SK-N-SH treated with all-trans-retinoic acid at 6 μM for 48 hours (cell line): ENCODE measurements around the gene SLC38A3.

Source experiments
- ATAC-seq: fragments of 200-7000 bp; cut with Tn5 transposase; 3 replicates; pipeline ENCODE4 v1.9.1; 2020; ENCODE audit warnings: mild to moderate bottlenecking, moderate library complexity
- ARNTL ChIP-seq: fragments of 450-650 bp; formaldehyde crosslinking; IDR thresholded peaks from 2 replicates; pipeline ENCODE4 v1.5.0; 2020; ENCODE audit warnings: low read depth, mild to moderate bottlenecking, moderate library complexity, borderline replicate concordance
- BACH2 ChIP-seq: fragments of 250-450 bp; sonication (Bioruptor Pico); IDR thresholded peaks from 2 replicates; pipeline ENCODE4 v1.9.0; 2021; ENCODE audit warnings: mild to moderate bottlenecking, borderline replicate concordance
- CSDC2 ChIP-seq: fragments of 250-450 bp; sonication (Bioruptor Pico); IDR thresholded peaks from 2 replicates; pipeline ENCODE4 v1.5.0; 2020; ENCODE audit warnings: mild to moderate bottlenecking, moderate library complexity
- ESRRG ChIP-seq: fragments of 250-450 bp; sonication (Bioruptor Pico); IDR thresholded peaks from 2 replicates; pipeline ENCODE4 v1.6.1; 2021; ENCODE audit warnings: mild to moderate bottlenecking
- ISL1 ChIP-seq: fragments of 250-450 bp; sonication (Bioruptor Pico); IDR thresholded peaks from 2 replicates; pipeline ENCODE4 v2.1.2; 2022; ENCODE audit warnings: mild to moderate bottlenecking, moderate library complexity
- OSR1 ChIP-seq: fragments of 250-450 bp; sonication (Bioruptor Pico); IDR thresholded peaks from 2 replicates; pipeline ENCODE4 v1.8.0; 2022; ENCODE audit warnings: moderate library complexity, mild to moderate bottlenecking, inconsistent platforms
- PPARA ChIP-seq: fragments of 250-450 bp; sonication (Bioruptor Pico); IDR thresholded peaks from 2 replicates; pipeline ENCODE4 v1.5.0; 2020; ENCODE audit warnings: mild to moderate bottlenecking, borderline replicate concordance
- RARB ChIP-seq: fragments of 250-450 bp; sonication (Bioruptor Pico); IDR thresholded peaks from 2 replicates; pipeline ENCODE4 v1.8.0; 2021; ENCODE audit warnings: mild to moderate bottlenecking, moderate library complexity
- SNAI2 ChIP-seq: fragments of 250-450 bp; sonication (Bioruptor Pico); IDR thresholded peaks from 2 replicates; pipeline ENCODE4 v1.5.0; 2020; ENCODE audit warnings: mild to moderate bottlenecking, moderate library complexity
- TCF4 ChIP-seq: fragments of 250-450 bp; sonication (Bioruptor Pico); IDR thresholded peaks from 2 replicates; pipeline ENCODE4 v1.8.0; 2021; ENCODE audit warnings: mild to moderate bottlenecking, moderate library complexity, borderline replicate concordance
- TOX ChIP-seq: fragments of 250-450 bp; sonication (Bioruptor Pico); IDR thresholded peaks from 2 replicates; pipeline ENCODE4 v1.8.0; 2021; ENCODE audit warnings: mild to moderate bottlenecking, moderate library complexity, borderline replicate concordance
- ZC3H10 ChIP-seq: fragments of 250-450 bp; sonication (Bioruptor Pico); IDR thresholded peaks from 2 replicates; pipeline ENCODE4 v1.5.1; 2021; ENCODE audit warnings: mild to moderate bottlenecking, moderate library complexity
- ZFP3 ChIP-seq: fragments of 250-450 bp; sonication (Bioruptor Pico); IDR thresholded peaks from 2 replicates; pipeline ENCODE4 v1.5.0; 2020; ENCODE audit warnings: mild to moderate bottlenecking, moderate library complexity
- ZFP30 ChIP-seq: fragments of 450-650 bp; formaldehyde crosslinking; IDR thresholded peaks from 2 replicates; pipeline ENCODE4 v1.5.0; 2022; ENCODE audit warnings: mild to moderate bottlenecking, moderate library complexity
- ZNF565 ChIP-seq: fragments of 450-650 bp; formaldehyde crosslinking; conservative IDR thresholded peaks from 2 replicates; pipeline ENCODE4 v1.5.0; 2020; ENCODE audit warnings: low read depth, mild to moderate bottlenecking, moderate library complexity
- ZNF70 ChIP-seq: fragments of 450-650 bp; formaldehyde crosslinking; IDR thresholded peaks from 2 replicates; pipeline ENCODE4 v1.5.0; 2020; ENCODE audit warnings: mild to moderate bottlenecking, moderate library complexity
- TF ChIP-seq, protein P1 (sequence below): fragments of 250-450 bp; sonication (Bioruptor Pico); IDR thresholded peaks from 2 replicates; pipeline ENCODE4 v1.8.0; 2020; ENCODE audit warnings: mild to moderate bottlenecking, moderate library complexity, borderline replicate concordance
- TF ChIP-seq, protein P2 (sequence below): fragments of 250-450 bp; sonication (Bioruptor Pico); IDR thresholded peaks from 2 replicates; pipeline ENCODE4 v1.5.1; 2020; ENCODE audit warnings: low read depth, mild to moderate bottlenecking, moderate library complexity
- TF ChIP-seq, protein P3 (sequence below): fragments of 250-450 bp; sonication (Bioruptor Pico); IDR thresholded peaks from 2 replicates; pipeline ENCODE4 v1.5.0; 2020; ENCODE audit warnings: mild to moderate bottlenecking, moderate library complexity

The SLC38A3 gene

DNA sequence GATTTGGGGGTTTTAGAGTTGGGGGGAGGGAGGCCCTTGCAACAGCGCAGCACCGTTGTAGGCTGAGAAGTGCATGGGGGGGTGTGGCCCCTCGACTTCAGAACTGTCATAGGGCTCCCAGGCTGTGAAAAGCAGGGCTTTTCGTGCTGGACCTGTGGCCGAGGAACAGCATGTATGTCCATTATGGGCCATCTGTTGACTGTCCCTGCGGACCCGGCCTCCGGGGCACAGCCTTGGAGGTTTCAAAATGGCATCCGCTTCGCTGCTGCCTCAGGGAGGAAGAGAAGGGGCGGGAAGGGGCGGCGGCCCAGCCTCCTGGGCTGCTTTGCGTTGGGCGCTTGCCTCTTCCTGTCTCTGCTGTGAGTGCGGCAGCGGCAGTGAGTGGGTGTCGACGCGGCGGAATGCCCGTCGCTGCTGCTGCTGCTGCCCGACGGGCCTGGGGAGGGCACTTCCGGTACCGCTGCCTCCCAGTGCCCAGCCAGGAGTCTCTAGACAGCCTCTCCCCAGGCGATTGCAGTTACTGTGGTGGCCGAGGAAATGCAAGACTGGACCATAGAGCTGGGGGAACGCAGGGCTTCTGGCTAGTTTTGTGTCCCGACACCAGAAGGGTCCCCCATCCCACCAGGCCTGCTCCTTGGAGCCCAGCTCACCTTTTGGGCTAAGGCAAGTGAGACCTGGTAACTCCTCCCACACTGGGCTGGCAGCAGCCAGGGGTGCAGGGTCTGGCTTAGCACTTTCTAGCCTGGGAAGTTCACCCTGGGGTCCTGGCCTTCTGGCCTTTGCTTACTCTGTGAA lies 32.9 kb downstream of the SLC38A3 start:
- peak; percentile 73 for ATAC-seq

DNA sequence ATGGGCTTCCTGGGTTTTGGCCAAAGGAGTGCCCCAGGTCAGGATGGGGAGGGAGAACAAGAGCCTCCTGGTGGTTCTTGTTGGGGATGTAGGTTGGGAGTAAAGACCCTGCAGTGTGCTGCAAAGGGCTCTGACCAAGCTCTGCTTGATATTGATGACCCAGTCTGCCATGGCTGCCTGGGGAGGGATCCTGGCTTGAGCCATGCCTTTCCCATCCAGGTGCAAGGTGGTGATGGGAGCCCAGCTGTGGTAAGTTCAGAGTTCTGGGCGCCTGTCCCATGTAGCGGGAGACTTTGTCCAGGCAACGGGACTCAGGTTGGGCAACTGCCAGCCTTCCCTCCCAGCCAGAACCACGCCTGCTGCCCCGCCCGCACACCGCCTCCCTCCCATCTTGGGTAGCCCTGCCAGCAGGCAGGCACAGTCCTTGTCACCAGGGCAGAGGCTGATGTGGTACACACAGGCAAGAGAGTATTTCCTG lies 33.5 kb downstream of the SLC38A3 start:
- TF ChIP-seq ZNF565 (CRISPR knock-in tag) (no peak), SNAI2 (no peak), ZNF70 (no peak), ZC3H10 (no peak), OSR1 (CRISPR knock-in tag) (no peak), PPARA (CRISPR knock-in tag) (no peak), ESRRG (CRISPR knock-in tag) (no peak), BACH2 (no peak), ISL1 (no peak), ZFP30 (CRISPR knock-in tag) (no peak)
- ATAC-seq: no peak

More for the DNA sequence above, 32.9 kb downstream of the SLC38A3 start:
- TF ChIP-seq ZC3H10 (no peak), TOX (CRISPR knock-in tag) (no peak)
- TF ChIP-seq, protein P1, sequence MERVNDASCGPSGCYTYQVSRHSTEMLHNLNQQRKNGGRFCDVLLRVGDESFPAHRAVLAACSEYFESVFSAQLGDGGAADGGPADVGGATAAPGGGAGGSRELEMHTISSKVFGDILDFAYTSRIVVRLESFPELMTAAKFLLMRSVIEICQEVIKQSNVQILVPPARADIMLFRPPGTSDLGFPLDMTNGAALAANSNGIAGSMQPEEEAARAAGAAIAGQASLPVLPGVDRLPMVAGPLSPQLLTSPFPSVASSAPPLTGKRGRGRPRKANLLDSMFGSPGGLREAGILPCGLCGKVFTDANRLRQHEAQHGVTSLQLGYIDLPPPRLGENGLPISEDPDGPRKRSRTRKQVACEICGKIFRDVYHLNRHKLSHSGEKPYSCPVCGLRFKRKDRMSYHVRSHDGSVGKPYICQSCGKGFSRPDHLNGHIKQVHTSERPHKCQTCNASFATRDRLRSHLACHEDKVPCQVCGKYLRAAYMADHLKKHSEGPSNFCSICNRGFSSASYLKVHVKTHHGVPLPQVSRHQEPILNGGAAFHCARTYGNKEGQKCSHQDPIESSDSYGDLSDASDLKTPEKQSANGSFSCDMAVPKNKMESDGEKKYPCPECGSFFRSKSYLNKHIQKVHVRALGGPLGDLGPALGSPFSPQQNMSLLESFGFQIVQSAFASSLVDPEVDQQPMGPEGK (CRISPR knock-in tag): peak; percentile 46; the same call in 1 of the 2 replicates

DNA sequence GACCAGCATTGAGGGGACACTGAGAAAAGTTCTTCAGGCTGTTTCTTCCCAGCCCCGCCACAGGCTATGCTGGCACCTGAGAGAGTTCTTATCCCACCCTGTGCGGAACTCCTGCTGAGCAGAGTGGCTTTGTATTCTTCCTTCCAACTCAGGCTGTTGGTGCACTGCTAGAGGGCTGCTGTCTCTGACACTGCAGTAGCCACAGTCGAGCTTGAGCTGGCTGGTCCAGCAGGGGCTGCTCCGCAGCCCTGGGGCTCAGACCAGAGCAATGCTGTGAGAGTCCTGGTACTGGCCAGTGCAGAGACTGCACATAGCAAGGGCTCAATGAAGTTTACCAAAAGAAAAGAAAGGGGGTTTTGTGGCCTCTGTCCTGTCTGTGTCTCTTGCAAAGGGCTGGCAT lies 34.6 kb downstream of the SLC38A3 start:
- TF ChIP-seq ZC3H10 (no peak), ISL1 (no peak), ESRRG (CRISPR knock-in tag) (no peak), CSDC2 (no peak), ZFP30 (CRISPR knock-in tag) (no peak), TCF4 (no peak), PPARA (CRISPR knock-in tag) (no peak)
- TF ChIP-seq, all 23 proteins: peak for 0

DNA sequence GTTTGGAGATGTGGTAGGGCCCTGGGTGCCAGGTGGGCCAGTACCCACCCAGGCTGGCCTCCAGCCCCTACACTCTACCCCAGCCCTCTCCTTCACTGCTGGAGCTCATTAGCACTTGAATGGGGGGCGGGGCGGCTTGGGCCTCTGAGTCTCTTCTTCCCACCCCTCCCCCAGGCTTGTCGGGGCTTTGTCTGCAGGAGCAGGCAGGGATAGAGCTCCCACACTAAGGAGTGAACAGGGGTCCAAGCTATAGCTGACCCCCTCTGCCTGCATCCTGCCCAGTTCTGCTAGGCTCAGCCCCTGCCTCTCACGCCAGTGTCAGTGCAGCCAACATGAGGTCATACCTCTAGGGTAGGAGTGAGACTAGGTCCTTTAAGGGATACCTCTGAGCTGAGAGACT lies 36.1 kb downstream of the SLC38A3 start:
- TF ChIP-seq ZNF565 (CRISPR knock-in tag) (no peak), TOX (CRISPR knock-in tag) (no peak), ISL1 (no peak), ESRRG (CRISPR knock-in tag) (no peak), OSR1 (CRISPR knock-in tag) (no peak), ZC3H10 (no peak), ARNTL (CRISPR knock-in tag) (no peak), ZNF70 (no peak), ZFP3 (CRISPR knock-in tag) (no peak), CSDC2 (no peak), BACH2 (no peak), RARB (CRISPR knock-in tag) (no peak), ZFP30 (CRISPR knock-in tag) (no peak), SNAI2 (no peak), PPARA (CRISPR knock-in tag) (no peak), TCF4 (no peak)
- TF ChIP-seq, protein P2, sequence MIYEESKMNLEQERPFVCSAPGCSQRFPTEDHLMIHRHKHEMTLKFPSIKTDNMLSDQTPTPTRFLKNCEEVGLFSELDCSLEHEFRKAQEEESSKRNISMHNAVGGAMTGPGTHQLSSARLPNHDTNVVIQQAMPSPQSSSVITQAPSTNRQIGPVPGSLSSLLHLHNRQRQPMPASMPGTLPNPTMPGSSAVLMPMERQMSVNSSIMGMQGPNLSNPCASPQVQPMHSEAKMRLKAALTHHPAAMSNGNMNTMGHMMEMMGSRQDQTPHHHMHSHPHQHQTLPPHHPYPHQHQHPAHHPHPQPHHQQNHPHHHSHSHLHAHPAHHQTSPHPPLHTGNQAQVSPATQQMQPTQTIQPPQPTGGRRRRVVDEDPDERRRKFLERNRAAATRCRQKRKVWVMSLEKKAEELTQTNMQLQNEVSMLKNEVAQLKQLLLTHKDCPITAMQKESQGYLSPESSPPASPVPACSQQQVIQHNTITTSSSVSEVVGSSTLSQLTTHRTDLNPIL (CRISPR knock-in tag): no peak
- TF ChIP-seq, protein P1 (CRISPR knock-in tag): no peak
- TF ChIP-seq, protein P3, sequence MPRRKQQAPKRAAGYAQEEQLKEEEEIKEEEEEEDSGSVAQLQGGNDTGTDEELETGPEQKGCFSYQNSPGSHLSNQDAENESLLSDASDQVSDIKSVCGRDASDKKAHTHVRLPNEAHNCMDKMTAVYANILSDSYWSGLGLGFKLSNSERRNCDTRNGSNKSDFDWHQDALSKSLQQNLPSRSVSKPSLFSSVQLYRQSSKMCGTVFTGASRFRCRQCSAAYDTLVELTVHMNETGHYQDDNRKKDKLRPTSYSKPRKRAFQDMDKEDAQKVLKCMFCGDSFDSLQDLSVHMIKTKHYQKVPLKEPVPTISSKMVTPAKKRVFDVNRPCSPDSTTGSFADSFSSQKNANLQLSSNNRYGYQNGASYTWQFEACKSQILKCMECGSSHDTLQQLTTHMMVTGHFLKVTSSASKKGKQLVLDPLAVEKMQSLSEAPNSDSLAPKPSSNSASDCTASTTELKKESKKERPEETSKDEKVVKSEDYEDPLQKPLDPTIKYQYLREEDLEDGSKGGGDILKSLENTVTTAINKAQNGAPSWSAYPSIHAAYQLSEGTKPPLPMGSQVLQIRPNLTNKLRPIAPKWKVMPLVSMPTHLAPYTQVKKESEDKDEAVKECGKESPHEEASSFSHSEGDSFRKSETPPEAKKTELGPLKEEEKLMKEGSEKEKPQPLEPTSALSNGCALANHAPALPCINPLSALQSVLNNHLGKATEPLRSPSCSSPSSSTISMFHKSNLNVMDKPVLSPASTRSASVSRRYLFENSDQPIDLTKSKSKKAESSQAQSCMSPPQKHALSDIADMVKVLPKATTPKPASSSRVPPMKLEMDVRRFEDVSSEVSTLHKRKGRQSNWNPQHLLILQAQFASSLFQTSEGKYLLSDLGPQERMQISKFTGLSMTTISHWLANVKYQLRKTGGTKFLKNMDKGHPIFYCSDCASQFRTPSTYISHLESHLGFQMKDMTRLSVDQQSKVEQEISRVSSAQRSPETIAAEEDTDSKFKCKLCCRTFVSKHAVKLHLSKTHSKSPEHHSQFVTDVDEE (CRISPR knock-in tag): no peak
- no peak for ATAC-seq

More for the DNA sequence above, 34.6 kb downstream of the SLC38A3 start:
- ATAC-seq: no peak
